Thymus (tissue), 11 donors: ENCODE data around the gene ALPI. TPM values are rescaled to one million over a fixed set of nuclear protein-coding genes. Genes with fewer than 3 reads are reported as not detected.

Experiments
- DNase-seq, 9 donors: peaks; one replicate each; pipeline ENCODE4 v3.0.0-alpha.2; 2013; ENCODE audit warnings: low spot score in 9 of 9, low read depth in 6 of 9, missing footprints in 1 of 9
- H3K27ac ChIP-seq, 2 donors: one replicate each; pipeline ENCODE4 v1.5.1; 2013; ENCODE audit warnings: control low read depth in 1 of 2, low read depth in 1 of 2, low read length in 1 of 2, mild to moderate bottlenecking in 1 of 2, moderate library complexity in 1 of 2
- H3K27me3 ChIP-seq, 2 donors: one replicate each; pipeline ENCODE4 v1.5.1; 2013; ENCODE audit warnings: low read length in 1 of 2; ENCODE audit not compliant: control insufficient read depth in 2 of 2, insufficient read depth in 1 of 2
- H3K36me3 ChIP-seq, 2 donors: one replicate each; pipeline ENCODE4 v1.5.1; 2013; ENCODE audit warnings: low read length in 1 of 2, mild to moderate bottlenecking in 1 of 2, moderate library complexity in 1 of 2; ENCODE audit not compliant: control insufficient read depth in 2 of 2, insufficient read depth in 2 of 2
- H3K4me1 ChIP-seq, 2 donors: one replicate each; pipeline ENCODE4 v1.5.1; 2013; ENCODE audit warnings: low read length in 2 of 2; ENCODE audit not compliant: control insufficient read depth in 2 of 2, insufficient read depth in 2 of 2
- H3K4me3 ChIP-seq, 2 donors: one replicate each; pipeline ENCODE4 v1.5.1; 2013; ENCODE audit warnings: low read length in 2 of 2, control low read depth in 1 of 2, mild to moderate bottlenecking in 1 of 2
- H3K9me3 ChIP-seq, 2 donors: one replicate each; pipeline ENCODE4 v1.5.1; 2013; ENCODE audit warnings: low read length in 1 of 2, mild to moderate bottlenecking in 1 of 2; ENCODE audit not compliant: control insufficient read depth in 2 of 2, insufficient read depth in 1 of 2
- WGBS: extraction: QIAGEN DNeasy Blood & Tissue Kit; methylation state at CpG from one replicate; pipeline ENCODE4 v1.1.7; 2013; 5-methylcytosine and 5-hydroxymethylcytosine counted together
- polyA plus RNA-seq: library from polyadenylated mRNA; stranded (reverse); fragments of 200-250 nt; gene quantifications from one replicate; pipeline ENCODE4 v1.2.3, GENCODE V29; 2013
- total RNA-seq: library from RNA; stranded (reverse); fragments of 120-200 nt; gene quantifications from one replicate; pipeline ENCODE4 v1.2.4, GENCODE V29; 2013
- donor health status: healthy.

The ALPI gene
- total and polyA plus RNA-seq, 2 donors: 0.19 to 0.34 TPM

DNA sequence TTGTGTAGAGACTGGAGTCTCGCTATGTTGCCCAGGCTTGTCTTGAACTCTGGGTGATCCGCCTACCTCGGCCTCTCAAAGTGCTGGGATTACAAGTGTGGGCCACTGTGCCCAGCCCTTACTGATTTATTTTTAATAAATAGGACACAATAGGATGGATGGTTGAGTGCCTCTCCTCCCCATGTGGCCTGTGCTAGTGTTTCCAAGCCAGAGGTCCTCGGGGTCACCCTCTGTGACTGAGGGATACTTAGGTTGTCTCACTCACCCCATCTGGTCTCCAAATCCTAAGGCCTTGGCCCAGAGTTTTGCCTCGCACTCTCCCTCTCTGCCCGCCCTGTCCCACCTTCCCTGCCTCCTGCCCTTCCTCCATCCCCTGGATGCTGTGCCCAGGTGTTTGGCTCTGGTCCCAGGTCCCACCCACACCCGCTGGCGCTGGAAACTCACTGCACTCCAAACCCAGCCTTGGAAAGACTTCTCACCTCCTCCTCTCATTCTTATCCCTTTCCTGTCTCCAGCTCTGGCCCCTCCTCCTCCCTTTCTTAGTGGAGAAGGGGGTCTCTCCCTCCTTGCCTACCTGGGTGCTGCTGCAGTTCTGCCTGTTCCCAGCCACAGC, 36.4 kb downstream of the ALPI start:
- peaks cover 31 to 76% of the 10 kb centered on the region in 2 donors for H3K27me3 ChIP-seq
- H3K9me3 ChIP-seq: no peaks in the 10 kb centered on the region
- peaks cover 0 to 3% of the 10 kb centered on the region in 2 donors for H3K4me1 ChIP-seq
- no peak for DNase-seq
- WGBS: 85% methylated on average over 8 of the region's 8 CpGs
- H3K4me3 ChIP-seq: no peak overlapping the region
- H3K36me3 ChIP-seq: no peaks in the 10 kb centered on the region
- H3K27ac ChIP-seq: no peak overlapping the region

- no peak for DNase-seq
- Histone ChIP-seq H3K9me3 (no peaks in the 10 kb centered on the region), H3K27ac (no peak overlapping the region), H3K36me3 (no peaks in the 10 kb centered on the region), H3K27me3 (peaks cover 23 to 79% of the 10 kb centered on the region in 2 donors), H3K4me3 (no peak overlapping the region), H3K4me1 (no peaks in the 10 kb centered on the region)
- WGBS: 95% methylated on average over 24 of the region's 24 CpGs
Observed at GRCh38 chr2:232492963-232493700, 37.2 kb downstream of the ALPI start.

GRCh38 chr2:232493701-232494474, 37.9 kb downstream of the ALPI start:
- Histone ChIP-seq H3K4me3 (no peak overlapping the region), H3K27ac (no peak overlapping the region), H3K27me3 (peaks cover 16 to 73% of the 10 kb centered on the region in 2 donors), H3K4me1 (no peaks in the 10 kb centered on the region), H3K36me3 (no peaks in the 10 kb centered on the region), H3K9me3 (no peaks in the 10 kb centered on the region)
- WGBS: 92% methylated on average over 10 of the region's 10 CpGs
- no peak for DNase-seq

DNA sequence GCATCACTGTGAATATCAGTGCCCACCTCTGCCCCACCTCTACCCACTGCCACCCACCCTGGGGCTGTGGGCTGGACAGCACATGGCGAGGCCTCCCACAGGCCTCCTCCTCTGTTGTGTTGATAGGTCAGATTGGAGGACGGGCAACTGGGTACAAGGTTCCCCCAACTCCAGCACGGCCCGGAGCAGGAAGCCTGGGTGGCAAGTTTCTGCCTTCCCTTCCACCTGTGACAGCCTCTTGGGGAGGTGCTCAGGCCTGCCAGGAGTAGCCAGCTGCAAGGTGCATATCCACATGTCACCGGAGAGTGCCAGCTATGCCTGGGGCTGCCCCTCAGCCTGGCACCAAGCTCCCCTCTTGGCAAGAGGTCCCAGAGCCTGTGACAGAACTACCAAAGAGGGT, 38.6 kb downstream of the ALPI start:
- H3K27me3 ChIP-seq: peaks cover 10 to 73% of the 10 kb centered on the region in 2 donors
- no peak overlapping the region for H3K27ac ChIP-seq
- no peaks in the 10 kb centered on the region for H3K4me1 ChIP-seq
- DNase-seq: no peak
- no peaks in the 10 kb centered on the region for H3K36me3 ChIP-seq
- 95% methylated on average over 5 of the region's 5 CpGs for WGBS
- H3K9me3 ChIP-seq: no peaks in the 10 kb centered on the region
- H3K4me3 ChIP-seq: no peak overlapping the region

- H3K27me3 ChIP-seq: peaks cover 3 to 73% of the 10 kb centered on the region in 2 donors
- no peaks in the 10 kb centered on the region for H3K4me1 ChIP-seq
- no peaks in the 10 kb centered on the region for H3K36me3 ChIP-seq
- H3K9me3 ChIP-seq: no peaks in the 10 kb centered on the region
- 95% methylated on average over 7 of the region's 7 CpGs for WGBS
- no peak overlapping the region for H3K4me3 ChIP-seq
- H3K27ac ChIP-seq: no peak overlapping the region
- DNase-seq: no peak
Observed at GRCh38 chr2:232495292-232495691, 39.3 kb downstream of the ALPI start.

GRCh38 chr2:232496501-232497270, 40.7 kb downstream of the ALPI start:
- peaks cover 7 to 75% of the 10 kb centered on the region in 2 donors for H3K27me3 ChIP-seq
- WGBS: 87% methylated on average over 20 of the region's 20 CpGs
- H3K36me3 ChIP-seq: no peaks in the 10 kb centered on the region
- no peak for DNase-seq
- H3K9me3 ChIP-seq: no peaks in the 10 kb centered on the region
- H3K27ac ChIP-seq: no peak overlapping the region
- H3K4me3 ChIP-seq: no peak overlapping the region
- H3K4me1 ChIP-seq: no peaks in the 10 kb centered on the region

DNA sequence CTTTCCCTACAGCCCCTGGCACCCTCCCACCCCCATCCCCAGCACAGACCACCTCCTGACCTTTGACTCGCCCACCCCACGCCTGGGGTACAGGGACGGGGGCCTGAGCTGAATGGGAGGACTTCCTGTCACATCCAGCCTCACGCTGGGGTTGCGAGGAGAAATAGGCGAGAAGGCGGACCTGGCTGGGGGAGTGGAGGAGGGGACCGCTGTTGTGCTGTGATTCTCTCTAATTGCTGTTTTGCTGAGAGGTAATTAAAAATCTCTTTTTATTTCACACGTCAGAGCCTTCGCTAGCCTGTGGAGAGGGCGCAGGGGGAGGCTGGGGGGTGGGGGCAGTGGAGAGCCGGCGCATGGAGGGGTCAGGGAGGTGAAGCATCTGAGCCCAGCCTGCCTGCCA, 41.4 kb downstream of the ALPI start:
- Histone ChIP-seq H3K36me3 (no peaks in the 10 kb centered on the region), H3K27ac (no peak overlapping the region), H3K4me1 (peaks cover 0 to under 1% of the 10 kb centered on the region in 2 donors), H3K4me3 (no peak overlapping the region), H3K9me3 (no peaks in the 10 kb centered on the region), H3K27me3 (peaks cover 14 to 81% of the 10 kb centered on the region in 2 donors)
- WGBS: 93% methylated on average over 13 of the region's 13 CpGs
- DNase-seq: no peak

DNA sequence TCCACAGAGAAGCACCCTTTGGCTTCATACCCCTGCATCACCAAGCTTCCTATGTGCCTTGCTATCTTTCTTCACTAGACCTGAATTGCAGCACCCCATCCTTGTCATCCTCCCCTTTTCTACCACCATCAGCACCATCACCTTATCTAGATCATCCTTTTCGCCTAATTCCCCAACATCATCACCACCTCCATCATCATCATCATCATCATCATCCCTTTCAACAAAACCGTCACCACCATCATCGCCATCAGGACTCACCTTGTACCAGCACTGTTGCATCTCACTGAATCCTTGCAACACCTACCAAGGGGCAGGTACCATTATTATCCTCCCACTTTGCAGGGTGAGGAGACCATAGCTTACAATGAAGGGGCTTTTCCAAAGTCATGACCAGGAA, 42.5 kb downstream of the ALPI start:
- no peak overlapping the region for H3K27ac ChIP-seq
- H3K36me3 ChIP-seq: no peaks in the 10 kb centered on the region
- peaks cover 23 to 82% of the 10 kb centered on the region in 2 donors for H3K27me3 ChIP-seq
- peaks cover 0 to 4% of the 10 kb centered on the region in 2 donors for H3K4me1 ChIP-seq
- WGBS: 98% methylated on average over 3 of the region's 3 CpGs
- no peak overlapping the region for H3K4me3 ChIP-seq
- DNase-seq: no peak
- no peaks in the 10 kb centered on the region for H3K9me3 ChIP-seq
